IPS-18c (cell line): ENCODE data around the gene PRM2.

Experiments used
- H3K4me3 ChIP-seq: 2 replicates; pipeline ENCODE4 v1.7.0; 2013; ENCODE audit warnings: low read depth, mild to moderate bottlenecking, low read length, moderate library complexity; ENCODE audit not compliant: insufficient read depth
- H3K9me3 ChIP-seq: one replicate; pipeline ENCODE4 v1.6.1; 2013; ENCODE audit warnings: mild to moderate bottlenecking, low read length, moderate library complexity; ENCODE audit not compliant: control insufficient read depth, insufficient read depth

Gene PRM2

GRCh38 chr16:11242658-11243057 is 33.6 kb downstream of the PRM2 start:
- H3K9me3 ChIP-seq: no peaks in the 10 kb centered on the region
- no peak overlapping the region for H3K4me3 ChIP-seq

- H3K4me3 ChIP-seq: no peak overlapping the region
- H3K9me3 ChIP-seq: no peaks in the 10 kb centered on the region
These were observed 34.6 kb downstream of the PRM2 start for GRCh38 chr16:11241480-11242204.

GRCh38 chr16:11240636-11241473 is 35.4 kb downstream of the PRM2 start:
- H3K9me3 ChIP-seq: no peaks in the 10 kb centered on the region
- H3K4me3 ChIP-seq: no peak overlapping the region

GRCh38 chr16:11239644-11240632 is 36.3 kb downstream of the PRM2 start:
- Histone ChIP-seq H3K9me3 (no peaks in the 10 kb centered on the region), H3K4me3 (no peak overlapping the region)

GRCh38 chr16:11238272-11239202 is 37.7 kb downstream of the PRM2 start:
- Histone ChIP-seq H3K9me3 (no peaks in the 10 kb centered on the region), H3K4me3 (no peak overlapping the region)

GRCh38 chr16:11236461-11237254 is 39.6 kb downstream of the PRM2 start:
- Histone ChIP-seq H3K4me3 (no peak overlapping the region), H3K9me3 (no peaks in the 10 kb centered on the region)

GRCh38 chr16:11235703-11235991 is 40.6 kb downstream of the PRM2 start:
- Histone ChIP-seq H3K4me3 (no peak overlapping the region), H3K9me3 (no peaks in the 10 kb centered on the region)

- Histone ChIP-seq H3K9me3 (no peaks in the 10 kb centered on the region), H3K4me3 (no peak overlapping the region)
These were observed 41.2 kb downstream of the PRM2 start for GRCh38 chr16:11234884-11235702.

- Histone ChIP-seq H3K4me3 (no peak overlapping the region), H3K9me3 (no peaks in the 10 kb centered on the region)
These were observed 42.4 kb downstream of the PRM2 start for GRCh38 chr16:11233727-11234376.

GRCh38 chr16:11232852-11233726 is 43.2 kb downstream of the PRM2 start:
- H3K4me3 ChIP-seq: no peak overlapping the region
- no peaks in the 10 kb centered on the region for H3K9me3 ChIP-seq

- no peak overlapping the region for H3K4me3 ChIP-seq
- H3K9me3 ChIP-seq: no peaks in the 10 kb centered on the region
These were observed 43.9 kb downstream of the PRM2 start for GRCh38 chr16:11232302-11232851.

GRCh38 chr16:11231367-11231970 is 44.8 kb downstream of the PRM2 start:
- no peaks in the 10 kb centered on the region for H3K9me3 ChIP-seq
- no peak overlapping the region for H3K4me3 ChIP-seq

- H3K4me3 ChIP-seq: no peak overlapping the region
- H3K9me3 ChIP-seq: no peaks in the 10 kb centered on the region
These were observed 46.4 kb downstream of the PRM2 start for GRCh38 chr16:11229906-11230305.
